Measurements from ENCODE around the gene OTULIN.

- TF ChIP-seq RAD21 (IDR thresholded peaks at IDR 0.05) (no peak), CTCF (IDR thresholded peaks at IDR 0.05; ENCODE audit: low read depth, low read length, missing input control) (no peak), TAF1 (conservative IDR thresholded peaks at IDR 0.05) (no peak), REST (IDR thresholded peaks at IDR 0.05) (no peak), GABPA (IDR thresholded peaks at IDR 0.05 in 1 of 2, conservative IDR thresholded peaks at IDR 0.05 in 1 of 2) (no peak), SP1 (IDR thresholded peaks at IDR 0.05) (no peak), MAX (IDR thresholded peaks at IDR 0.05) (no peak), JUND (IDR thresholded peaks at IDR 0.05) (no peak), FOXA1 (IDR thresholded peaks at IDR 0.05) (no peak), EGR1 (IDR thresholded peaks at IDR 0.05; ENCODE audit: low read depth in 2 of 2) (no peak)
These were observed 8.9 kb downstream of the OTULIN start for GRCh38 chr5:14673443-14673842.

All from liver (tissue), 3 donors.